Iris pigment epithelial cell (primary cell): Measurements from ENCODE around the gene KRTAP5-9.
"Not testable (repeated sequence)": the region's sequence is repeated elsewhere in the genome, so short reads cannot be mapped to it uniquely, and the experiment has no call there.

Source experiments
- DNase-seq: peaks from one replicate; pipeline ENCODE4 v3.0.0-alpha.2; 2011; ENCODE audit warnings: low read depth

Gene KRTAP5-9

DNA sequence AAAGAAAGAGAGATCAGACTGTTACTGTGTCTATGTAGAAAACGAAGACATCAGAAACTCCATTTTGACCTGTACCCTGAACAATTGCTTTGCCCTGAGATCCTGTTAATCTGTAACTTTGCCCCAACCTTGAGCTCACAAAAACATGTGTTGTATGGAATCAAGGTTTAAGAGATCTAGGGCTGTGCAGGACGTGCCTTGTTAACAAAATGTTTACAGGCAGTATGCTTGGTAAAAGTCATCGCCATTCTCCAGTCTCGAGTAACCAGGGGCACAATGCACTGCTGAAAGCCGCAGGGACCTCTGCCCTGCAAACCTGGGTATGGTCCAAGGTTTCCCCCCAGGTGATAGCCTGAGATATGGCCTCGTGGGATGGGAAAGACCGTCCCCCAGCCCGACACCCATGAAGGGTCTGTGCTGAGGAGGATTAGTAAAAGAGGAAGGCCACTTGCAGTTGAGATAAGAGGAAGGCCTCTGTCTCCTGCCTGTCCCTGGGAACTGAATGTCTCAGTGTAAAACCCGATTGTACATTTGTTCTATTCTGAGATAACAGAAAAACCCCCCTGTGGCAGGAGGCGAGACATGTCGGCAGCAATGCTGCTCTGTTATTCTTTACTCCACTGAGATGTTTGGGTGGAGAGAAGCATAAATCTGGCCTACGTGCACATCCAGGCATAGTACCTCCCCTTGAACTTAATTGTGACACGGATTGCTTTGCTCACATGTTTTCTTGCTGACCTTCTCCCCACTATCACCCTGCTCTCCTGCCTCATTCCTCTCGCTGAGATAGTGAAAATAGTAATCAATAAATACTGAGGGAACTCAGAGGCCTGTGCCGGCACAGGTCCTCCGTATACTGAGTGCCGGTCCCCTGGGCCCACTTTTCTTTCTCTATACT is 13.3 kb upstream of the KRTAP5-9 start:
- DNase-seq, result not testable (repeated sequence)

DNA sequence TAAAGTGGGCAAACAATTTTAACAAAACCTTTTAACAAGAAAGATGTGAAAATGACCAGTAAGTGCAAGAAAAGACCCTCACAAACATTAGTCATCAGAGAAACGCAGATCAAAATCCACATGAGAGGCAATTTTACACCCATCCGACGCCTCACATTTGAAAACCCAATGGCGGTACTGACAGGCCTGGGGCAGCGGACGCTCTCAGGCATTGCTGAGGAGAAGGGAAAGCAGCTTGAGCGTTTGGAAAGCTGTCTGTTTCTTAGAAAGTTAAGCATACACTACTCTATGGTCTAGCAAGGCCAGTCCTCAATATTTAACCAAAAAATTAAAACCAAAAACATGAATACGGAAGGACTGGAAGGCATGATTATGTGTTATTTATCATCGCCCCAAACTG is 12.4 kb upstream of the KRTAP5-9 start:
- DNase-seq, result no peak

DNA sequence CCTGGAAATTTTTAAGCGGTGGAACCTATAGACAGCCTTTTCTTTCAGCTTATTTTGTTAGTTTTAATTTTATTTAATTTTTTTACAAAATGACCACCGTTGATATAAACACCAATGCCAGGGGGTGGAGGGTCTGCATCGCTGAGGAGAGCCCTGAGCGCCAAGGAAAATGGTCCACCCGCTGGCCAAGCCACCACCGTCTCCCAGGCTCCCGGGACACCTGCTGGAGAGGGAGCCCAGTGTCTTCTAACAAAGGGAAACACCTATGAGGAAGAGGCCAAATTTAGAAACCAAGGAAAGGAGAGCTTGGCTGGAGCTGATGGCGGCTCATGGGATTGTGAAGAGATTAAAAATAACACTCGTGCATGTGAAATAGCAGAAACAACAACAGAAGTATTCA is 10.7 kb upstream of the KRTAP5-9 start:
- no peak for DNase-seq

DNA sequence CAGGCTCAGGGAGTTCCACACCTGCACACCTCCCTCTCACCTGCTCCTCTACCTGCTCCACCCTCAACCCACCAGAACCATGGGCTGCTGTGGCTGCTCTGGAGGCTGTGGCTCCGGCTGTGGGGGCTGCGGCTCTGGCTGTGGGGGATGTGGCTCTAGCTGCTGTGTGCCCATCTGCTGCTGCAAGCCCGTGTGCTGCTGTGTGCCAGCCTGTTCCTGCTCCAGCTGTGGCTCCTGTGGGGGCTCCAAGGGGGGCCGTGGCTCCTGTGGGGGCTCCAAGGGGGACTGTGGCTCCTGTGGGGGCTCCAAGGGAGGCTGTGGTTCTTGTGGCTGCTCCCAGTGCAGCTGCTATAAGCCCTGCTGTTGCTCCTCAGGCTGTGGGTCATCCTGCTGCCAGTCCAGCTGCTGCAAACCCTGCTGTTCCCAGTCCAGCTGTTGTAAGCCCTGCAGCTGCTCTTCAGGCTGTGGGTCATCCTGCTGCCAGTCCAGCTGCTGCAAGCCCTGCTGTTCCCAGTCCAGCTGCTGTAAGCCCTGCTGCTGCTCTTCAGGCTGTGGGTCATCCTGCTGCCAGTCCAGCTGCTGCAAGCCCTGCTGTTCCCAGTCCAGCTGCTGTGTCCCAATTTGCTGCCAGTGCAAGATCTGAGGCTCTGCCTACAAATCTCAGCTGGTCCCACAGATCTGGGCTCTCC is 10.1 kb upstream of the KRTAP5-9 start, which contains the start of gene KRTAP5-8:
TSS of gene KRTAP5-8 (plus strand) at position 49 of the 689 bp plus-strand sequence. CDS start at position 80, 31 bp downstream.
- not testable (repeated sequence) for DNase-seq

DNA sequence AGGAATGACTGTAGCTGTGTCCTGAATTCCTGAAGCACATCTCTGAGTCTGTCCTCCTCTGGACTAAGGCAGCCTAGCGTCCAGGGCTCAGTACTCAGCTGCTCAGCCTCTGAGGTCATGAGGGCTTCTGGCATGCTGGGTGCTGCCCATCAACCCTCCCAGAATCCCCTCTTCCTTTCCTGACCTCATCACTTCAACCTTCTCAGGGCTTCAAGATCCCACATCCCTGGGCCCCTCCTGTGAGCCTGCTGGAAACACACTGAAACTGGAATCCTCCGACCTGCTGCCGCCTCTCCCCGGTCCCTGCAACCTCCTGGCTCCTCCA is 9.6 kb upstream of the KRTAP5-9 start:
- no peak for DNase-seq

DNA sequence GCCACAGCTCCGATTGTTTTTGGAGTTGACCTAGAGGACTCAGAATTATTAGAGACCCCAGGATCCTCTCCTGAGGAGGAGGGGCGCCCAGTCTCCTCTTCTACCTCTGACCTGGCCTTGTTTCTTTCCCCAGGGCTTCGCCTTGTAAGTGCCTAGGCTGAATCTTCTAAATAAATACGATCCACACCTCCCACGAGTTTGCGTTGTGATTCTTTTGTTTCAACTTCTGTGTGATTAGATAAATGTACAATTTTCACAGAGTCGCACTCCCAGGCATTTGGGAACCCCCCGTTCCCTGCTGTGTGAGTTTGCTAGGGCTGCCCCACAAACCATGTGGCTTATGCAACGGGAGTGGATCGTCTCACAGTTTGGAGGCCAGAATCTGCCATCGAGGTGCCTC is 9.2 kb upstream of the KRTAP5-9 start:
- no peak for DNase-seq

DNA sequence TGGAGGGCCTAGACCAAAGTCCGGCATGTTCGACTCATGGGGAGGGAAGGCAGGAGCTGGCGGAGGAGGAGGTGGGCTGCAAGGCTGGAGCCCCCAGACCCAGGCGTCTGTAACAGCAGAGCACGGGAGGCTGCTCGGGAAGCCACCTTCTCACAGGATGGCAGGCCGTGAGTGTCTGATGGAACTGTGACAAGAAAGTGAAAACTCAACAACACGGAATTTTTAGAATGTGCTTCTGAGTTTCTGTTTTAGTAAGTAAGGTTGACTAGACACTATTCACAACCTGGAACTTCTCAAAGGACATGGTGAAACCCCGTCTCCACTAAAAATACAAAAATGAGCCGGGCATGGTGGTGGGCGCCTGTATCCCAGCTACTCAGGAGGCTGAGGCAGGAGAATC is 8.2 kb upstream of the KRTAP5-9 start:
- not testable (repeated sequence) for DNase-seq

DNA sequence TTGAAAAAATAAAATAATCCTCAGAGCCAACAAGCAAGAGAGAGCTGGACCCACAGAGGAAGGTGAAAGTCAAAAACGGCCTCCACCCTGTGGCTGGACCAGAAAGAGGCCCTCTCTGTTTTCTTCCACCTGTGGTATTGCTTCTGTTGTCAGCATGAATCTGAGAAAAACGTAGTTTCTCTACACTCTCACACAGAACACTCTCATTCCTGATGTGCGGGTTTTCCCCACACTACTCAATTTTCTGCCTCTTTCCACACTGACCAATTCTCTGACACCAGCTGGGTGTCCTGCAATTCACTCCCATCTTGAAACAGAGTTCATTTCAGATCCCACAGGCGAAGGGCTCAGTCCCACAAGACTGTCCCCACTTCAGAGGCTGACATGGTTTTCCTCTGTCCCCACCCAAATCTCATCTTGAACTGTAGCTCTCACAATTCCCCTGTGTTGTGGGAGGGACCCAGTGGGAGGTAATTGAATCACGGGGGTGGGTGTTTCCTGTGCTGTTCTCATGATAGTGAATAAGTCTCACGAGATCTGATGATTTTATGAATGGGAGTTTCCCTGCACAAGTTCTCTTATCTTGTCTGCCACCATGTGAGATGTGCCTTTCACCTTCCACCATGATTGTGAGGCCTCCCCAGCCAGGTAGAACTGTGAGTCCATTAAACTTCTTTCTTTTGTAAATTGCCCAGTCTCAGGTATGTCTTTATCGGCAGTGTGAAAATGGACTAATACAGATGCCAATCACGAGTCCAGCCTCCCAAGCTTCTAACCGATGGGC is 7.5 kb upstream of the KRTAP5-9 start:
- not testable (repeated sequence) for DNase-seq

DNA sequence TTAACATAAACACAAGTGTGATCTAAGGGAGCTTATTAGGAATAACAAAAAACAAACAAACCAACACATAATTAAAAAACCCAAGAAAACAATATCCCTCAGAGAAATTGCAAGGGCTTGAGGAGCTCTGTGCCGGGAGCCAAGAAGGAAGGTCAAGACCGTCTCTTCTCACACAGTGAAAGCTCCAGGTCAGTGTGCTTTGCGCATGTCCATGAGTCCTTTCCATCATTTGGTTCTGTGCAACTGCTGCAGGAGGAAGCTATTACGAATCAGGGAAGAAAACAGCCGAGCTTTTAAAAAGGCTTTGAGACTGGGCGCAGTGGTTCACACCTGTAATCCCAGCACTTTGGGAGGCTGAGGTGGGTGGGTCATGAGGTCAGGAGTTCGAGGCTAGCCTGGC is 5.8 kb upstream of the KRTAP5-9 start:
- no peak for DNase-seq

DNA sequence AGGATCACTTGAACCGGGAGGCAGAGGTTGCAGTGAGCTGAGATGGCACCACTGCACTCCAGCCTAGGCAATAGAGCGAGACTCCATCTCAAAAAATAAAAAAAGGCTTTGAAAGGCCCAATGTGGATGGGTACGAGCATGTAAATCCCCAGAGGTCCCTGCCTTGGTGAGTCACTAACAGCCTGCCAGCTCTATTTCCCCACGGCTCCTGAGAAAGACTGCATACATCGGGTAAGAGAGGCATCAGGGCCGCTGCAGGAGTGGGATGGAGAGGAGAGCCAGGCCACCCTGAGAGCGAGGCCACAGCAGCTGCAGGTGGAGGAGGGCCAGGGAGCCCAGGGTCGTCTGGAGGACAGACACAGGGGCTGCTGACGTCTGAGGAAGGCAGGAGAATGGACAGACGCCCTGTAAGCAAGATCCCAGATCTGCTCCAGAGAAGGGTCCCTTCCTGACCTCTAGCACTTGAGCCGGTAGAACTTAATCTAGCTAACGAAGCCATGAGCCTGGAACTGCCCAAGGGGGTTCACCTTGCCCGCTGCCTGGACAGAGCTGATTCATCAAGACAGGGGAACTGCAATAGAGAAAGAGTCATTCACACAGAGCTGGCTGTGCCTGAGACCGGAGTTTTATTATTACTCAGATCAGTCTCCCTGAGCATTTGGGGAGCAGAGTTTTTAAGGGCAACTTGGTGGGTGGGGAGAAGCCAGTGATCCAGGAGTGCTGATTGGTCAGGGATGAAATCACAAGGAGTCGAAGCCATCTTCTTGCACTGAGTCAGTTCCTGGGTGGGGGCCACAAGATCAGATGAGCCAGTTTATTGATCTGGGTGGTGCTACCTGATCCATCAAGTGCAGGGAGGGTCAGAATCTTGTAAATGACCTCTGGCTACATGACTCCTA is 5.1 kb upstream of the KRTAP5-9 start:
- no peak for DNase-seq

DNA sequence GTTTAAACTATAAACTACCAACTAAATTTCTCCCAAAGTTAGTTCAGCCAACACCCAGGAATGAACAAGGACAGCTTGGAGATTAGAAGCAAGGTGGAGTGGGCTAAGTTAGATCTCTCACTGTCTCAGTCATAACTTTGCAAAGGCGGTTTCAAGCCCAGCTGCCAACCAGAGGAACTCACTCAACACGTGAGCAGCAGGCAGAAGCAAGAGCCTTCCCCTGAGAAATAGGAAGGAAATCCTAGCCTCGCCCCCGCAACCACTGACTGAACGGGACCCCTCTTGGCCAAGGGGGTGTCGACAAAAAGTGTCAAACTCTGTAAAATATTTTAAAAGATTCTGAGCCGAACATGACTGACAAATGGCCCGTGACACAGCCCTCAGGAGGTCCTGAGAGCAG is 4.4 kb upstream of the KRTAP5-9 start:
- DNase-seq, result no peak

DNA sequence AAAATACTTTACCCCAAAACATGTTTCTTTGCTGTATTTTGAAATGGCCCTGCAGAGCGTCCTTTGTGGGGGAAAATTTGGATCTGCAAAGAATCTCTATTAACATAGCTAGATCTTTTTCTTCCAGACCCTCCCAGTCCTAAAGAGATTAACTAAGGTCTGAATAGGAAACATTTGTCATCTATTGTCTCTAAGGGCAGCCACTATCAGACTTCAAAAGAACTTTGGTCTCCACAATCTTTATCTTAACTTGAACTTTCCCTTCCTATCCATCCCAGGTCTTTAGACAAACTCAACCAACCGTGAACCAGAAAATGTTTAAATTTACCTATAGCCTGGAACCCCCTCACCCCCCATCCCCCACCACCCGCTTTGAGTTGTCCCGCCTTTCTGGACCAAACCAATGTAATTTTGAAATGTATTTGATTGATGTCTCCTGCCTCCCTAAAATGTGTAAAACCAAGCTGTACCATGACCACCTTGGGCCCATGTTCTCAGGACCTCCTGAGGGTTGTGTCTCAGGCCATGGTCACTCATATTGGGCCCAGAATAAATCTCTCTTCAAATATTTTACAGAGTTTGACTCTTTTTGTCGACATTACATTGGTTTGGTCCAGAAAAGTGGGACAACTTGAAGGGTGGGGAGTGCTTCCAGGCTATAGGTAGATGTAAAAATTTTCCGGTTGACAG is 3.5 kb upstream of the KRTAP5-9 start:
- DNase-seq, result no peak

DNA sequence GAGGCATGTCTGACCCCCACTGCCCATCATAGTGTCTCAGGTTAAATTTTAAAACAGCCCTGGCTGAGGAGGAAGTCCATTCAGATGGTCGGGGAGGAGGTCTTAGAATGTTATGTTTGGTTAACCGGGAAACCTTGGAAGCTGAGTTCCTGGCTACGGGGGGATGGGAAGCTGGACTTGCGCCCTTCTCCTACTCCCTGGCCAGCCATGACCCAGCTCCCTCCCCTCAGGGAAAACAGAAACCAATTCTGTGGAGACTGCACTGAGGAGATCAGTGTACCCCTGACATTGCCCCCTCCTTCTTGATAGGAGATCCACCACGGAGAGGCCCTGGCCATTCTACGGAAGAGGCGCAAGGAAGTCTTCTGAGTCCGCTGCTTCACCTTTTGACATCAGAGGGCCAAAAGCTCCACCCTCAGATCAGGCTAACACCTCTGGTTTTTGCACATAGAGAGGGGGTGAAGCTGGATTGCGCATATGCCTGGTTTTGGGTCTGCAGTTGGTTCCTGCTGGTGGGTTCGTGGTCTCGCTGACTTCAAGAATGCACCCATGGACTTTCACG is 2.7 kb upstream of the KRTAP5-9 start:
- no peak for DNase-seq

DNA sequence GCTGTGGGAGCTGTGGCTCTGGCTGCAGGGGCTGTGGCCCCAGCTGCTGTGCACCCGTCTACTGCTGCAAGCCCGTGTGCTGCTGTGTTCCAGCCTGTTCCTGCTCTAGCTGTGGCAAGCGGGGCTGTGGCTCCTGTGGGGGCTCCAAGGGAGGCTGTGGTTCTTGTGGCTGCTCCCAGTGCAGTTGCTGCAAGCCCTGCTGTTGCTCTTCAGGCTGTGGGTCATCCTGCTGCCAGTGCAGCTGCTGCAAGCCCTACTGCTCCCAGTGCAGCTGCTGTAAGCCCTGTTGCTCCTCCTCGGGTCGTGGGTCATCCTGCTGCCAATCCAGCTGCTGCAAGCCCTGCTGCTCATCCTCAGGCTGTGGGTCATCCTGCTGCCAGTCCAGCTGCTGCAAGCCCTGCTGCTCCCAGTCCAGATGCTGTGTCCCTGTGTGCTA is 514 bp downstream of the KRTAP5-9 start:
- DNase-seq, result no peak

DNA sequence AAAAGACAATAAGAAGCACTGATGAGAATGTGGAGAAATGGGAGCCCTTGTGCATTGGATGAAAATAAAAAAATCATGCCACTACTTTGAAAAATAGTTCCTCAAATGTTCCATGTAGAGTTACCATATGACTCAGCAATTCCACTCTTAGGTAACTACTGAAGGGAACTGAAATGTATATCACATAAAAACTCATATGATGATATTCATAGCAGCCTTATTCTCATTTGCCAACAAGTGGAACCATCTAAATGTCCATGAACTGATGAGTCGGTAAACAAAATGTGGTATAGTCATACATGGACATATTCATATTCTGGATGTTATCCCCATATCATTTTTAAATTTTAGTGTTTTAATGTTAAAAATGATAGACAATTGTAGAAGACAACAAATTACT is 3.5 kb downstream of the KRTAP5-9 start:
- DNase-seq, result peak; percentile 9

DNA sequence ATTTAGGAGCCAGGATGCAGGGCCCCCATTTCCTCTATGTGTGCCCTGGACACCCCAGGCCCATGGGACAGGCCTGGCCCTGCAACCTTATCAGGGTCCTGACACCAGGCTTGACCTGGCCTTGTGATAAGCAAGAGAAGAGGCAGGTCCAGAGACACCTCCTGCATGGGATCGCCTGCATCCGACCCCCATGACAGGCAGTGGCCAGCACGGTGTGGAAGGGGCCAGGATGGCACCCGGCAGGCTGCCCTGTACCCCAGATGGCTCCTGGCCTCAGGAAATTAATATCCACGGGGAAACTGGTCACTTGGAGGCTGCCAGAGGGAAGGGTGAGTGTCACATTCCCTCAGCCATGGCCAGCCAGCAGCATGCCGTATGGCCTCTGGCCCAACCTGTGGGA is 6.8 kb downstream of the KRTAP5-9 start:
- DNase-seq, result no peak

DNA sequence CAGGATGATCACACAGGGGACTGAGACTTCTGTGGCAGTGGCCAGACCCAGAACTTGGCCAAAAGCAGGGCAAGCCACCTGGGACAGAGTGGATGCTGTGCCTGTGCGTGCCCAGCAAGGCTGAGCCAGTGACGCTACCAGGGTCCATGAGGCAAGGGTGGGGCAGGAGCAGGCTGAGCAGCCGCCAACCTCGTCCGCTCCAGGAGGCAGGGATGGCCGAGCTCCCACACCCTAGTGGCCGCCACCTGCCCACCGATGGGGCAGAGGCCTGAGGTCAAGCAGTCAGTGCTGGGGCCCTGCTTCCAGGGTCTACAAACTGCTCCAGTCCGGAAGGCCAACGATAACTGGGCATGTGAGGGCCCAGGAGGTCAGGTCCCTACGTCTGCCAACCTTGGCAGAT is 7.3 kb downstream of the KRTAP5-9 start:
- DNase-seq, result no peak

DNA sequence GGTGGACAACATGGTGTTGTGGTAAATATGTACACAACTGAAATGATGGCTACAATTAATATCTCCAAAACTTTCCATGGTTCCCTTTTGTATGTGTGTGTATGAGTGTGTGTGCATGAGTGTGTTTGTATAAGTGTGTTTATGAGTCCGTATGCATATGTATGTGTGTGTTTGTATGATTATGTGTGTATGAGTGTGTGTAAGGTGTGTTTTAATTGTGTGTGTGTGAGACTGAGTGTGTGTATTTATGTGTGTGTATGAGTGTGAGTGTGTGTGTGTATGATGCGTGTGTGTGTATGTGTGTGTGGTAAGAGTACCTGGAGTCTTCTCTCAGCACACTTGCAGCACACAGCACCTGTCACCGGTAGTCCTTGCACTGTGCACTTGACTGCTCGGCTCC is 7.8 kb downstream of the KRTAP5-9 start:
- DNase-seq, result no peak

DNA sequence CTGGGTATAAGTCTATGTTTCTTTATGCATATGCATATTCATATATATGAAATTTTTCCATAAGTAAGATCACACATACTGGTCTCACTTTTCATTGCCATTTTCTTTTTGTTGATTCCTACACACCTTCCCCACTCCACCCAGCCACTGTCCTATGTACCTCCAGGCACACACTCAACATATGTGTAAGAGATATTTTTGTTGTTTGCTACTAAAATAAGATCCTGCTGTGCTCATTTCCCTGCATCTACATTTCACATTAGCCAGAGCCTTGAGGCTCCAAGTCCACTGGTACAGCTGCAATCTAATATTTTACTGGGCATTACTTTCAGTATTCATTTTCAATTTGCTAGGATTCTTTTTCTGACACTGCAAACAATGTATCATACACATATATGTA is 9.0 kb downstream of the KRTAP5-9 start:
- DNase-seq, result no peak

DNA sequence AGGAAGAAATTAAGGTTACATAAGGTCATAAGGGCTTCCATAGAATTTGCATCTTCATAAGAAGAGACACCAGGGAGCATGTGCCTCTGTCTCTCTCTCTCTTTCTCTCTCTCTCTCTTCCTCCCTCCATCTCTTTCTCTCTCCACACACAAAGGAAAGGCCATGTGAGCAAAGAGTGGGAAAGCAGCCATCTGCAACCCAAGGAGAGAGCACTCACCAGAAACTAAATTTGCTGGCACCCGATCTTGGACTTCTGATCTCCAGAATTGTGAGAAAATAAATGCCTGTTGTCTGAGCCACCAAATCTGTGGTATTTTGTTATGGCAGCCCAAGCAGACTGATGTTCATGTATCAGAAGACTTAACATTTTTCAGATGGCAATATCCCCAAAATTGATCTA is 10.8 kb downstream of the KRTAP5-9 start:
- DNase-seq, result no peak

DNA sequence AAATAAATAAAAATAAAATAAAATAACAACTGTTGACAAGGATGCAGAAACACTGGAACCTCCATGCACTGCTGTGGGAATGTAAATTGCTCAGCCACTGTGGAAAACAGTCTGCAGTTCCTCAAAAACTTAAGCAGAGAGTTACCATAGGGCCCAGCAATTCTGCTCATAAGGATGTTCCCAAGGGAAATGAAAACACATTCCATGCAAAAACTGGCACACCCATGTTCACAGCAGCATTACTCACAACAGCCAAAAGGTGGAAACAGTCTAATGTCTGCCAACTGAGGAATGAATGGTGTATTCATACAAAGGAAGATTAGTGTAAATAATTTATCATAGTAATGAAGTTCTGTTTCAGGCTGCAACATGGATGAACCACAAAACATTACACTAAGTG is 13.9 kb downstream of the KRTAP5-9 start:
- no peak for DNase-seq
